ENCODE results near the gene IPO4.

Gene IPO4

DNA sequence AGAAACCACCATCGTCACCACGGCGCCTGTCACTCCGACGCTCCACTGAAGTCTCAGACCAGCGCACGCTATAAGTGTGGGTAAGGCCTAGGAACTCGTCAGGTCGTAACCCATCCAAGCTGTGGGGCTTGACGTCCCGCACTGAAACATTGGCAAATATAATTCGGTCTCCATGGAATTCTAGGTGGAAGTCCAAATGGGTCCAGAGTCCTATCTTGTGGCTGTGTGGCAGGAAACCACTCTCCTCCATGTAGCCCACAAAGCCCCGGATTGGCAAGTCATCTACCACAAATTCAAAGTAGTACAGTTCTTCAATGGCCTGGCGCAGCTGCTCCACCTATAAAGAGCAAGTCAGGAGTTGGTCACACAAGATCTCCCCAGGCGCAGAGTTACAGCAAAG lies 4.3 kb upstream of the IPO4 start:
- no peak for DNase-seq

DNA sequence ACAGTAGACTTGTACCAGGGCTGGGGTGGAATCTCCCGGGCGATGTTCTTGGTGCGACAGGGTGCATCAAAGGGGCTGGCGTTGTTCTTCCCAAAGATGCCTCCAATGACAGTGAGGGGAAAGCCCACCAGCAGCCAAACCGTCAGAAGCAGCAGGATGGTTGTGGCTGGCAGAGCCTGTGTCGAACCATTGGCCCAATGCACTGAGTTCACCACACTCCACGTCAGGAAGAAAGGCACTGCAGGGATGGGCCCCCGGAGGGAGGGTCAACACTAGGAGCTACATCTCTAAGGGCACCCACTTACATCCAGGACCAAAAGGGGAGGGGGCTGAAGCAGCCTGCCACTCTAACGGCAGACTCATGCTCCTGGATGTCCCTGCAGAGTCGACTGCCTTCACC lies 1.8 kb upstream of the IPO4 start:
- DNase-seq = no peak

GRCh38 chr14:24189460-24189859 lies 844 bp upstream of the IPO4 start:
- DNase-seq = no peak

- DNase-seq = no peak
Measured at GRCh38 chr14:24189059-24189375, 401 bp upstream of the IPO4 start.

DNA sequence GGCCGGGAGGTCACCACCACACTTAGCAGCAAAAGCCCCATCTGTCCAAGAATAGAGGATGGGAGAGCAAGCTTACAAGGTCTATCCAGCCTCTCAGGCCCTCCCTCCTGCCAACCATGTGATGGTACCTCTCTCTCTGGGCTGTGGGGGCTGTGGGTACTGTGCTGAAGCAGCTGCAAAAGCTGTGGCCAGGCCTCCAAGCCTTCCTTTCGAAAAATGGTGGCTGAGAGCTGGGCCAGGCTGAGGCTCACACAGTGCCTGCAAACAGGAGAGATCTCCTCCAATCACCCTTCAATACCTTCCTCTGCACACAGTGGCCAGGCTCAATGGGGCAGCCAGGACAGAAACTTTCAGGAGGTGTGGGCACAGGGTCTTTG lies 1.1 kb downstream of the IPO4 start:
- DNase-seq = no peak

DNA sequence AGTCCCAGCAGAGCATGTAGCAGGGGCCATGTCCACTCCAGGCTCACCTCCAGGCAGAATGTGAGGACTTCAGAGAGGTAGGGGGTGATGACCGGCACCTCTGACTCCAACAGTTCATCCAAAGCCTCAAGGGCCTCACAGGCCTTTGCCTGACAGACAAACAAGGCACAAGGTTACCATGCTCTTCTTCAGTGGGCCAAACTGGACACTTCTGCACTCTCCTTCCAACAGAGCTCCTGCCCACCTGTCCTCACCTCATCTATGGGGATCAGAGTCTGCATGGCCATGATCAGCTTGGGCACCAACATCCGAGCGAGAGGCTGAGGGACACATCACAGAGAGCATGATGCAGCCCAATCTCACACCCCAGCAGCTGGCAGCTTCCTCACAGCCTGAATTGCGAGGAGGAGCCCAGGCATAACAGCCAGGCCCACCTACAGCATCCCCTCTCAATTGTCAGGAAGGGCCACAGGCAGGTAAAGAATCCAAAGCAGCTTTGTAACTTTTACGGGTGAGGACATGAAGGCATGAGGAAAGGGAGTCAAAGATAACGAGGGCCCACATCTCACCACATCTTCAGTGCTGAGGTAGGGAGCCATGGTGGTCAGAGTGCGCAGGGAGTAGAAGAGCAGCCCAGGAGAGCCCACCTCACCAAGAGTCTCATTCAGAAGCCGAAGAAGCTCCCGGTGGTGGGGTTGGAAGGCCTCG lies 1.6 kb downstream of the IPO4 start:
- DNase-seq = no peak

- DNase-seq = no peak
Measured at GRCh38 chr14:24185741-24186140, 2.9 kb downstream of the IPO4 start.

DNA sequence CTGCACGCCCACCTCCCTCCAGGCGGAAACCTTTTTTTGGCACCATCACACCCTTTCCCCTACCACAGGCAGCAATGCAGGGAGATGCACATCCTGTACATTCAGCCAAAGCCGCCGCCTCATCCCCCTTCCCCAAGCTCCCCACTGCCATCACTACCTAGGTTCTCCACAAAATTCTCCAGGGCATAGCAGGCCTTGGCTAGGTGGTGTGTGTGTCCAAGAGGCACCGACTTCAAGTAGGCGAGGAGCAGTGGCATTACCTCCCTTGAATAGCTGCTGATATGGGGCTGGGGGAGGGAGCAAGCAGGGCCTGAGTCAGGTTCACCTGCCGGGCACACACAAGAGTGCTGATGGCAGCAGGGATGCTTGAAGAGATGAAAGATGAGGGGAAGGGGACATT lies 3.6 kb downstream of the IPO4 start:
- no peak for DNase-seq

GRCh38 chr14:24184104-24184970 lies 4.3 kb downstream of the IPO4 start:
- DNase-seq = no peak

DNA sequence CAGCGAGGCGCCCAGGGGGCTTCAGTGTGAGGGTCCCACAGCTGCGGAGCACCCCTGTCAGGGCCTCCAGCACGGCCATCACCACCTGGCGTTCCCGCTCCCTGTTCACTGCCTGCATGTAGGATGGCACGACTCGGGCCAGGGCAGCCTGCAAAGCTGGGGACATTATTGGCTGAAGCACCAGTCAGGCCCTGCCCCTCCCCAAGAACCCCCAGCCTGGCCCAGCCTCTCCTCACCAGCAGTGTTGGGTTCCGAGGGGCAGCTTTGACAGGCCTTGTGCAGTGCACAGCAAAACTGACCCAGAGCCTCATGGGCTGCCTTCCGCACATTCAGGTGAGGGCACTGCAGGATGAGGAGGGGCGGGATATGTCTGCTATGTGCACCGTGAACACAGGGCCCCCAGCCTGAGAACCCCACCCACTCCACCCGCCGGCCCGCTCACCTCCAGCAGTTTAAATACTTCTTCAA lies 5.6 kb downstream of the IPO4 start:
- no peak for DNase-seq

DNA sequence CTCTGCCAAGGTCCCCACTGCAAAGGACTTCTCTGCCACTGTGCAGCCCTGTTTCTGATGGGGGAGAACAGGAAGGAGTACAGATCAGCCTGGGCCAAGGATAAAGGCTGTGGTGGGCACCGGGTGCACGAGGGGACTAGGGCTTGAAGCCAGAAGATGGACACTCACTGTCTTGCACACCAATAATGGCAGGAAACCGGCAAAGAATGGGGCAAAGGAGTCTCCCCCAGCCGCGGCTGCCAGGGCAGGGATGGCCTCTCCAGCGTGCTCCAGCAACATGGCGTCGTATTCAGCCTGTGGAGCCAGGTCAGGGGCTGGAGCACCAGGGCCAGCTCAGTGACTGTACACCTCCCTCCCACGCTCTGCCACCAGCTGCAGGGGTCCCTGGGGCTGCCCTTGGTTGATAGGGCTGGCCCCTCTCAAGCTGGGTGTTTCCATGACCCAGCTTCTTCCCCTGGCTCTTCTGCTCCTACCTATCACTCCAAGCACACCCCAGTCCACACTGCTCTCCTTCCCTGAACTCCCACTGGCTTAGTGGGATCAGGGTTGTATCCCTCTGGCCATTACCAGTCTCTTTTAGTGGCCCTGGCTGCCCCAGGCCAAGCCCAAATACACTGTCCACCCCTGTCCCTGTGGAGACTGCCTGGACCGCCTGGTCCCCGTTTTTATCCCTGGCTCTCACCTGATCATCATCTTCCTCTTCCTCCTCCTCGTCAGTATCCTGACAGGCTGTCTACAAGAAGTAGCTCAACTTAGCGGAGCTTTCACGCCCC lies 6.3 kb downstream of the IPO4 start:
- DNase-seq = no peak

DNA sequence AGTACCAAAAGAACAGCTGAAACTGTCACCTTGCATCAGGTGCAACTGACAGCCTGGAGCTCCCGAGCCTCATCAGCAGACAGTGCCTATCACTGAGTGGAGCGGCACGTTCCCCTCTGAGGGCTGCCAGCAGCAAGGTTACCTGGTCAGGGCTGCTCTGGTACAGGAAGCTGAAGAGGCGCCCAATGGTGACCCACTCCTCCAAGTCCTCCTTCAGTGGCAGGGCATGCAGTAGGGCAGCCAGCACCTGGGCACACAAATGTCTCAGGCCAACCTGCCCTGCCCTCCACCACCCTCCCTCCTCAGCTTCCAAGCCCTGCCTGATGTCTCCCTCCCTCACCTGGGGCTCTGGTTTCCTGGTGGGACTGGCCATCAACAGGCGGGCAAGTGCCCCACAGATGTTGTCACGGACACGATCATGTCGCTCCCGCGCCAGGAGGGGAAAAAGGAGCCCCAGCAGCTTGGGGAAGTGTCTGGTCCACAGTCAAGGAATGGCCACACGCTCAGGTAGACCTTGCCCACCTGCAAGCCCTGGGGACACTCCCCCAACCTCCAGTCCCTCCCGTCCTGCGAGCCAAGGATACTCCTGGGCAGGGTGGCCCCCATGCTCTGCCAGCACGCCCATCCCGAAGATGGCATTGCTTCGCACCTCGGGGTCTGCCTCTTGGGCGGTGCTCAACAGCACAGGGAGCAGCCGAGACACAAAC lies 7.1 kb downstream of the IPO4 start:
- DNase-seq = no peak

GRCh38 chr14:24179961-24180796 lies 8.4 kb downstream of the IPO4 start:
- DNase-seq = no peak

DNA sequence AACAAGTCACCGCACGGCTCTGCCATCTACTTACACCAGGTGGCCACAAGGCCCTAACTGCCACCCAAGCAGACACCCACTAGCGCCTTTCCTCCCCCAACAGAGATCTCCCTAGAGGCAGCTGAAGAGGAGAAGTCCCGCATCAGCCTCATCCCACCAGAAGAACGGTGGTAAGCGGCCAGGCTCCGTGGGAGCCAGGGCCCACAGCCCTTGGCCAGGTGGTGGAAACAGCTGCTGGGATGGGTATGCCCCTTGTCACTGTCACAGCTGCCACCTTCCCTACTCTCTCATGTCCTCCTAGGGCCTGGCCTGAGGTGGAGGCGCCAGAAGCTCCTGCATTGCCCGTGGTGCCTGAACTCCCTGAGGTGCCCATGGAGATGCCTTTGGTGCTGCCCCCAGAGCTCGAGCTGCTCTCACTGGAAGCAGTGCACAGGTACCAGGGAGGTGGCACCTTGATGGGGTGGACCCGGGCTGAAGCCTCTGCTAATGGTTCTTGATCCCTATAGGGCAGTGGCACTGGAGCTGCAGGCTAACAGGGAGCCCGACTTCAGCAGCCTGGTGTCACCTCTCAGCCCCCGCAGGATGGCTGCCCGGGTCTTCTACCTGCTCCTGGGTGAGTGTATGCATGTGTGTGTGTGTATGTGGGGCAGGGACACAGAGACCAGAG lies 9.2 kb downstream of the IPO4 start:
- no peak for DNase-seq

DNA sequence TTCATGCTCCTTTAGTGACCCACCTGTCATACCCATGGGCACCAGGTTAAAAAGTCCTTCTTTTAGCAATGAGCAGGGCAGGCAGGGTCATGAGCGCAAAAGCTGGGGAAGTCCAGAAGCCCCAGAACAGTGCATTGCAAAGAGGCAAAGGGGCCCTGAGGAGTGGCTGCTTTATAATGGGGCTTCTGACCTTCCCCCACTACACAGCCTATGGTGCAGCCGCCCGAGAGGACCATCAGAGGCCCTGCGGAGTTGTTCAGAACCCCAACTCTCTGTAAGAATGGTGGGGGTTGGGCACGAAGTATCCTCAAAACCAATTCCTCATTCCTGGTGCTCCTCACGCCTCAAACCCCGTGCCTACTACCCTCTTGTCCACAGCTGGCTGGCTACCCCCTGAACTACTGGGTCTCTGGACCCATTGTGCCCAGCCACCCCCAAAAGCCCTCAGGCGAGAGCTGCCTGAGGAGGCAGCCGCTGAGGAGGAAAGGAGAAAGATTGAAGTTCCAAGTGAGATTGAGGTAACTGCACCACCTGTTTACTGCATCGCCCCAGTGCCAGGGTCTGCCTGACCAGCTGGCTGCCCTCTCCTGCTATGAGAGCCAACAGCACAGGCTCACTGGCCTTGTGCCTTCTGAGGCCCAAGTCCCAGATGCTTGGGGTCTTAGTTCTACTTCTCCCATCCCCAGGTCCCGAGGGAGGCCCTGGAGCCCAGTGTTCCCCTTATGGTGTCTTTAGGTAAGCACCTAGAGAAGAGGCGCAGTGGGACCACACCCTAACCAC lies 10.0 kb downstream of the IPO4 start:
- DNase-seq = no peak

DNA sequence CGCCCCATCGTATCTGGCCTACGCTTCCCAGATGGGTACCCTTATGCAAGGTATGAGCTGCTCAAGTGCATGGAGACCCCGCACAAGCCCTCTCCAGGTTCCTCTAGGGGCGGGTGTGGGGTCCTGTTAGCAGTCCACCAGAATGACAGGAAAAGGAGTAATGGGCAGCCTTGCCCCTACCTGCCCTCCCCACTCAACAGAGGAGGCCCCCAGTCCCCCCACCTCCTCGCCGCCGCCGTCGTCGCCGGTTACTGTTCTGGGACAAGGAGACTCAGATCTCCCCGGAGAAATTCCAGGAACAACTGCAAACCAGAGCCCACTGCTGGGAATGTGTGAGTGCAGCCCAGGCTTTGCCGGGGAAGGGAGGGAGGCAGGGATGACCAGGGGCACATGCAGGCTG lies 10.7 kb downstream of the IPO4 start:
- DNase-seq = no peak

DNA sequence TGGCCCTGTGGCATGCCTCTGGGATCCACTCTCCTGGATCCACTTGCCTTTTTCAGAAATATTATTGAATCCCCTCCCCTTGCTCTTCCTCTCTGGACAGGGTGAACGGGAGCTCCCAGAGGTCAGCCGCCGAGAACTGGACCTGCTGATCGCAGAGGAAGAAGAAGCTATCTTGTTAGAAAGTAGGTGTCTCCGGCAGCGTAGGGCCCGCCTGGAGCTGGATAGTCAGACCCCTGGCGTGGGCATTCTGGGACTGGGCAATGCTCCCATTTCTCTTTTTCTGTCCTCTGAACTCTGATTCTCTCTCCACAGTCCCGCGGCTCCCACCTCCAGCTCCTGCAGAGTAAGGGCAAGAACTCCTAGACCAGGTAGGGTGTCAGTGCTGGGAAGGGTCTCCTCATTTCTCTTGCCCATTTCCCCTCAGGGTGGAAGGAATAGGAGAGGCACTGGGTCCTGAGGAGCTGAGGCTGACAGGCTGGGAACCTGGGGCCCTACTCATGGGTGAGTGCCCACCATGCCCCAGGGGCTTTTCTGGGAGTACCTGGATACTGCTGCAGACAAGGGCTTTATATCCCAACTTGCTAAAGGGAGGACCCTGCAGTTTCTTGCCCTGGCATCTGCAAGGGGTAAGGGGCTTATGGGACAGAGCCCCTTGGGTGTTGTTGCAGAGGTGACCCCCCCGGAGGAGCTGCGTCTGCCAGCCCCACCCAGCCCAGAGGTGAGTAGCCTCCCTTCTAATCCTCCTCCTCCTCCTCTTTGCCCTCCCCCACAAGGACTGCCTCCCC lies 11.4 kb downstream of the IPO4 start:
- no peak for DNase-seq

DNA sequence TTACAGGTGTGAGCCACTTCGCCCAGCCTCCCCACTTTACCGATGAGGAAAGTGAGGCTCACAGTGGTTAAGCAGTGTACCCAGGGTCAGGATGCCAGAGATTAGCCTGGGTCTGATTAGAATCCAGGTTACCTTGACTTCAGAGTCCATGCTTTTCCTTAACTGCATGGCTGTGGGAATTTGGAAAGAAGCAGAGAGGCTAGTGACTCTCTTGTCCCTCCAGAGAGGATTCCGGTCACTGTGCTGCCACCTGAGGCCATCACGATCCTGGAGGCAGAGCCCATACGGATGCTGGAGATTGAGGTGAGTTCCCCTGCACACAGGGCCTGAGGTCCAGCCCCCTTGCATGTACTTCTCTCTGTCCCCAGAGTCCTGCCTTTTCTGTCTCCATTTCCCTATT lies 12.0 kb downstream of the IPO4 start:
- DNase-seq = no peak

DNA sequence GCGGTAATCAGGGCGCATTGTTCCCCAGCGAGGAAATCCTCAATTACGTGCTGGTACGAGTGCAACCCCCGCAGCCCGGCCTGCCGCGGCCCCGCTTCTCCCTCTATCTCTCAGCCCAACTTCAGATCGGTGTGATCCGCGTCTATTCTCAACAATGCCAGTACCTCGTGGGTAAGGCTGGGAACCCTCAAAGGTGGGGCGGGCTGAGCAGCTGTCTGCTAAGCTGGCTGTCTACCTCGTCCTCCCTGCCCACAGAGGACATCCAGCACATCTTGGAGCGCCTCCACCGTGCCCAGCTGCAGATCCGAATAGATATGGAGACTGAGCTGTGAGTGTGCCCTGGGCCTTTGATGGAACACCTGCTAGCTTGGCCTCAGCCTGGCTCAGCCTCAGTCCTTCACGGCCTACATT lies 15.7 kb downstream of the IPO4 start:
- no peak for DNase-seq

DNA sequence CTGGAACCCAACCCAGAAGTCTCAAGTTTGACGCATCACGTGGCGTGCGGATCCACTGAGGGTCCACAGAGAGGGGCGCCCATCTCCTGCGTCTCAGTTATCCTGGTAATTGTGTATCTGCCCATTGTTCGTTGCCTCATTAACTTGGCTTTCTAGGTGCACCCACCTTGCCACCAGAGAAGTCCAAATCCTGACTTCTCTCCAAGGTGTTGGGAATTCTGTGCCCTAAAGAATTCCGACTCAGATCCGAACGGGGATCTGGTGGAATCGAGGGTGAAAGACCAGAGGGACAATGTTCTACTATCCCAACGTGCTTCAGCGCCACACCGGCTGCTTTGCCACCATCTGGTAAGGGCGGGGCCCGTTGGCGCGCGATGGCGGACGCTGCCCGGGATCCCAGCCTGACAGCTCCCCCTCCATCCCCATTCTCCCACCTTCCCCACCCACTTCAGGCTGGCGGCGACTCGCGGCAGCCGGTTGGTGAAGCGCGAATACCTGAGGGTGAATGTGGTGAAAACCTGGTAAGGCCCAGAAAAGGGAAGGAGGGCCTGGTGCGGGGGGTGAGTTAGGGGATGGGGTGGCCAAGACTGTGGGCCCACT lies 16.3 kb downstream of the IPO4 start:
- DNase-seq = no peak
